GM21526 (cell line): ENCODE measurements around the gene NTRK2.
A peak's percentile ranks its signal among the peaks of the same experiment; 100 is the strongest.

ENCODE experiments used
- ATAC-seq: cut with Tn5 transposase; IDR thresholded peaks from one replicate; pipeline ENCODE4 v1.9.1; 2021; ENCODE audit warnings: moderate library complexity; ENCODE audit not compliant: unreplicated experiment, low FRiP score

Gene NTRK2

DNA sequence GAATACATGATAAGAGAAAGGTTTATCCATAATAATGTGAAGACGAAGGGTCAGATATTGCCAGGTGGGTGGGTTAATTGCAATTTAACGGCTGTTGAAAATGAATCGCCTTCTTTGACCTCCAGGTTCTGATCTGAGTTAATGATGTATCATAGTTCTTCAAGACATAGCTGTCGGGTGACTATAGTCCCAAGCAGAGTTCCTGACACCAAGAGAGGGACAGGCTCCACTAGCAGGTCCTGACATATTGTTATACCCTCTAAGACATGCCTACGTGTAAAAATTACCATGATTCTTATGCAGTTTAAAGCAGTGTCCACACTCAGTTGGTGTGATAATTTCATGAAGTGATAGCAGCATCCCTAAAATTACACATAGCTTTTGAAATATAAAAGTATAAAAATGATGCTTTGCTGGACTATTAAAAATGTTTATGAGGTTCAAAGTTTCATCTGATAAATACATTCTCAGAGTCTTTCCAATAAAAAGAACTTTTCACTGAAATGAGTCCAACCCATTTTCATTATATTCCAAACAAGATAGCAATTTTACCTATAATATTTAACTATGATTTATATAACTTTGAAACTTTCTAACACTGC, 53.0 kb downstream of the NTRK2 start:
- ATAC-seq = no peak

GRCh38 chr9:84723426-84723825, 53.9 kb downstream of the NTRK2 start:
- no peak for ATAC-seq

GRCh38 chr9:84731696-84732095, 62.2 kb downstream of the NTRK2 start:
- no peak for ATAC-seq

GRCh38 chr9:84736081-84736480, 66.6 kb downstream of the NTRK2 start:
- ATAC-seq = no peak

GRCh38 chr9:84736536-84736935, 67.0 kb downstream of the NTRK2 start:
- ATAC-seq = no peak

DNA sequence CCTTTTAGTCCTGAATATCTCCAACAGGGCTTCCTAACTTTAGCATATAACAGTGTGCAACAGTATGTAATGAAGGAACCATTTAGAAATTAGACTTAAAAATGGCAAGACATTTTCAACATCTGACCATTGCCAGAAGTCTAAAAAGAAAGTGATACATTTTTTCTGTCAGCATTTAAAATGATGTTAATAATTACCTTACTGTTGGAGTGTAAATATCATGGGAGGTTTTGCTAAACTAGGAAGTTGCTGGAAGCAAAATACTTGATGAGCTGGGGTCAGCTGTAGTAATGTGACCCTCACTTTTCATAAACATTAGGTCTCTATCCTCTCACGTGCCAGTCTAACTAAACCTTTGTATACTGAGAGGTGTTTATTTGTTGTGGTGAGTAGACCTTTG, 68.8 kb downstream of the NTRK2 start:
- ATAC-seq = no peak

DNA sequence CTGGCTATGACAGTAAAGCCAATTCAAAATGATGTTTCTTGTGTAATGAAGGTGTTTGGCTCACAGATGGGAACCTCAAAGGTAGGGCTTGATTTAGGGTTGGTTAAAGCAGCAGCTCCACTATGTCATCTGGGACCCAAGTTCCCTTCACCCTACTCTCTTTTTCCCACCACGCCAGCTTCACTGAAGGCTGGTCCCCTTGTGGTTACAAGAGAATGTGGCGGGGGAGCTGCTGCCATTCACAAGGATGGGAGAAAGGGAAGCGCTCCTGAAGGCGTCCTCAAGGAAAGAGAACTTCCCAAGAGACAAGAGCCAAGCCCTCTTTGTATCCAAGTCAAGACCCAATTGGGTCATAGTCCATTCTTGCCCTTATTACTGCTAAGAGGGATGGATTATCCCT, 72.7 kb downstream of the NTRK2 start:
- ATAC-seq = no peak

- no peak for ATAC-seq
Measured at GRCh38 chr9:84744195-84744594, 74.7 kb downstream of the NTRK2 start.

GRCh38 chr9:84744726-84745125, 75.2 kb downstream of the NTRK2 start:
- ATAC-seq = no peak

- ATAC-seq = no peak
Measured at GRCh38 chr9:84748112-84748511, 78.6 kb downstream of the NTRK2 start.

GRCh38 chr9:84750152-84750865, 80.8 kb downstream of the NTRK2 start:
- no peak for ATAC-seq

DNA sequence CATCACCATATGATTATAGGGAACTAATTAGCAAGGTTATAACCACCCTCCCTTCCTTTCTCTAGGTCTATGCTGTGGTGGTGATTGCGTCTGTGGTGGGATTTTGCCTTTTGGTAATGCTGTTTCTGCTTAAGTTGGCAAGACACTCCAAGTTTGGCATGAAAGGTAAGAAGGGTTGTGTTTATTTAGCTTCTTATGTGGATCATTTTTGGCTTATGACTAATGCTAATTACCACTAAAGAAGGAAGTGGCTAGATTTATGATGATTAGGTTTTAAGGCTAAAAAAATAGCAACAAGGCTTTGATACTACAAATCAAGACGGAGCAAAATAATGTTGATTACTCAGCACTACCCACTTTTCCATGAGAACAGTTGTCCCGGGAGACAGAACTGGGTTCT, 82.4 kb downstream of the NTRK2 start:
- no peak for ATAC-seq

DNA sequence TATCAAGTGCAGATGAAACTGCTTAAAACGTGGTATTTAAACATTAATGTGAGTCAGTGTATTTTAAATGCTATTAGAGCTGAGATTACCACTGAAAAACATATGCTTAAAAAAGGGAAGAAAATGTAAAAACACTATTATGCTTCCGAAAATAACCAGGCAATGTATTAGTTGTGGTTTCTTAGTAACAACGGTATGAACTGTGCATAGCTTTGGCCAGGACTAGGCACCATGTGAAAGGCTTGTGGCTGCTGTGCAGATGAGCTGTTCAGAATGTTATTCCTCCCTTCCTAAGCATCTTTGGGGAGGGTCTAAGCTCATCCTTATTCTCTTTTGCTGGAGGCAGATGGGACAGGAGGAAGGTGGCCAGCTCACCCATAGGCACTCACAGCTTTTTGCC, 84.9 kb downstream of the NTRK2 start:
- no peak for ATAC-seq

- ATAC-seq = no peak
Measured at GRCh38 chr9:84754881-84755280, 85.4 kb downstream of the NTRK2 start.

DNA sequence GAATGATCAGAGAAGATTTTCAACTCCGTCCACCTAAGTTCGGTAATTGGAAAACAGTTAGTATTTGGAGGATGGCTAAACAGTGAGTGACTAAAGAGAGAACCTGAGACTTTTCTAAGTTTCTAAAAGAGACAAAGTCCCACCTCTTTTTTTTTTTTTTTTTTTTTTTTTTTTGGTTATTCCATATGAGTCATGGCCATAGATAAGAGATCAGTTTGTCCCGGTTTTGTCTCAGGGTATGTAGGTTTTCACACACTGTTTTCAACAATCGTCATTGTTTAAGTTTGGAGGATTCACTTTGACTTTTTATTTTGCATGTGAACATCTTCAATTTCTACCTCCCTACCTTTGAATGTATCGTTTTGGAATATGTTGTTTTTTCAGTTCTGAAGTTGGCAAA, 85.9 kb downstream of the NTRK2 start:
- ATAC-seq = no peak

- ATAC-seq = no peak
Measured at GRCh38 chr9:84756171-84756570, 86.6 kb downstream of the NTRK2 start.

DNA sequence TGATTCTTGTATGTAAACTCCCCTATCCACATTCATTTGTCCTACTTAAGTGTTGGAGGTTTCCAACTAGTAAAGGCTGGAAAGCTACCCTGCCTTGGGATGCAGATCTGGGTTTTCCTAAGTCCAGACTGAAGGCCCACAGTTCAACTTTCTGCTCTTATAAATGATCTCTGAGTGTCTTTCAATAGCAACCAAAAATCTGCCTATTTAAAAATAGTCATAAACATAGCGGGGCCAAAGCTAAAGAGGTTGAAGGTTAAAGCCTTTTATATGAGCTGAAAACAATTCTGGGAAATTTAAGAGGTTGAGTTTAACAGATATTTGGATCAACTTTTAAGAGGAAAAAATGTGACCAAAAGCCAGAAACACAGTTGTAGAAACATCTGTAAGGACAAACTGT, 87.2 kb downstream of the NTRK2 start:
- no peak for ATAC-seq

- ATAC-seq = no peak
Measured at GRCh38 chr9:84758817-84759216, 89.3 kb downstream of the NTRK2 start.

GRCh38 chr9:84759300-84759750, 89.8 kb downstream of the NTRK2 start:
- peak; percentile 56 for ATAC-seq

DNA sequence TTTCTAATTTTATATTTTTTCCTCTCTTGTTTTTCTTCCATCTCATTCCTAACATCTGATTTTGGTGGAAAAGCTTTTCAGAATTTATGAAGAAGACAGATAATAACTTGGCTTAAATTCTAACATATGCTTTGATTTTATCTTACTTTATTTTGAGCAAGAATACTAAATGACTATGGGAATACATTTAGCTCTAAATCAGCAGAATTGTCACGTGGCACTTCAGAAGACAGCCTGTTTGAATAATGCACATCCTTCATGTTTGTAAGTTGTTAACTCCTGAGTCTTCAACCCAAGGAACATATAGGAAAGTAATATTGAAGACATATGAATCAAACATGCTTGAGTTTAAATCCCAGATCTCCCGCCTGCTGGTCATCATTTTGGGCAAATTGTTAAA, 90.3 kb downstream of the NTRK2 start:
- no peak for ATAC-seq

- ATAC-seq = no peak
Measured at GRCh38 chr9:84761137-84761808, 91.7 kb downstream of the NTRK2 start.

- ATAC-seq = no peak
Measured at GRCh38 chr9:84772511-84772910, 103.0 kb downstream of the NTRK2 start.
